DOHH2 (cell line): ENCODE measurements around the gene BMP6.

Source experiments
- CTCF ChIP-seq: fragments of 200-600 bp; sonication (generic); IDR thresholded peaks from one replicate; pipeline ENCODE4 v1.5.1; 2014; ENCODE audit warnings: antibody characterized with exemption, mild to moderate bottlenecking, low read depth, low read length; ENCODE audit not compliant: poor library complexity, severe bottlenecking
- EZH2phosphoT487 ChIP-seq: fragments of 200-600 bp; sonication (generic); IDR thresholded peaks from 2 replicates; pipeline ENCODE4 v1.6.1; 2017; ENCODE audit warnings: borderline replicate concordance, mild to moderate bottlenecking, antibody characterized with exemption, low read length, moderate library complexity, mixed read lengths

GRCh38 chr6:7691675-7692452, 34.0 kb upstream of the BMP6 start:
- TF ChIP-seq CTCF = no peak
- no peak for TF ChIP-seq EZH2phosphoT487
